ENCODE results near the gene WWOX. TPM values are rescaled to one million over a fixed set of nuclear protein-coding genes. Genes with fewer than 3 reads are reported as not detected.
A peak's percentile ranks its signal among the peaks of the same experiment; 100 is the strongest.

WWOX gene
- total RNA-seq, 1 donor = 8.2 TPM

- no peak for TF ChIP-seq CTCF (IDR thresholded peaks at IDR 0.05; ENCODE audit: insufficient read depth, low read depth, low read length)
- peak; percentile 8 for DNase-seq (ENCODE audit: low read depth)
- no peak overlapping the region for H3K4me3 ChIP-seq (ENCODE audit: low read depth, low read length)
These were observed 178.0 kb downstream of the WWOX start for GRCh38 chr16:78277321-78278055.

GRCh38 chr16:78278056-78278450, 178.6 kb downstream of the WWOX start:
- H3K4me3 ChIP-seq (ENCODE audit: low read depth, low read length) = no peak overlapping the region
- DNase-seq (ENCODE audit: low read depth) = no peak
- TF ChIP-seq CTCF (IDR thresholded peaks at IDR 0.05; ENCODE audit: insufficient read depth, low read depth, low read length) = no peak

GRCh38 chr16:78281115-78281514, 181.7 kb downstream of the WWOX start:
- no peak for DNase-seq (ENCODE audit: low read depth)
- TF ChIP-seq CTCF (IDR thresholded peaks at IDR 0.05; ENCODE audit: insufficient read depth, low read depth, low read length) = no peak
- H3K4me3 ChIP-seq (ENCODE audit: low read depth, low read length) = no peak overlapping the region

- TF ChIP-seq CTCF (IDR thresholded peaks at IDR 0.05; ENCODE audit: insufficient read depth, low read depth, low read length) = no peak
- no peak for DNase-seq (ENCODE audit: low read depth)
- H3K4me3 ChIP-seq (ENCODE audit: low read depth, low read length) = no peak overlapping the region
These were observed 184.2 kb downstream of the WWOX start for GRCh38 chr16:78283548-78284251.

- no peak overlapping the region for H3K4me3 ChIP-seq (ENCODE audit: low read depth, low read length)
- peak; percentile 40 for DNase-seq (ENCODE audit: low read depth)
- no peak for TF ChIP-seq CTCF (IDR thresholded peaks at IDR 0.05; ENCODE audit: insufficient read depth, low read depth, low read length)
These were observed 184.9 kb downstream of the WWOX start for GRCh38 chr16:78284326-78284725.

GRCh38 chr16:78284957-78285434, 185.5 kb downstream of the WWOX start:
- no peak overlapping the region for H3K4me3 ChIP-seq (ENCODE audit: low read depth, low read length)
- DNase-seq (ENCODE audit: low read depth) = peak; percentile 13
- no peak for TF ChIP-seq CTCF (IDR thresholded peaks at IDR 0.05; ENCODE audit: insufficient read depth, low read depth, low read length)
